Esophagus squamous epithelium (tissue), 4 donors: ENCODE data around the gene CNST.

ENCODE experiments used
- POLR2A ChIP-seq, 4 donors: fragments of 450-650 bp; IDR thresholded peaks; one replicate each; pipeline ENCODE4 v1.6.1; 2017; ENCODE audit warnings: antibody characterized with exemption in 4 of 4, mild to moderate bottlenecking in 4 of 4, moderate library complexity in 3 of 4
- TF ChIP-seq, protein P1 (sequence below), 6 experiments: fragments of 450-650 bp in 4 of 6; fragments of 200-600 bp in 2 of 6; sonication (generic) in 2 of 6; IDR thresholded peaks; one replicate each; pipeline ENCODE4 v1.5.1; 2016 to 2019; ENCODE audit warnings: antibody characterized with exemption in 6 of 6, mild to moderate bottlenecking in 4 of 6, moderate library complexity in 4 of 6

DNA sequence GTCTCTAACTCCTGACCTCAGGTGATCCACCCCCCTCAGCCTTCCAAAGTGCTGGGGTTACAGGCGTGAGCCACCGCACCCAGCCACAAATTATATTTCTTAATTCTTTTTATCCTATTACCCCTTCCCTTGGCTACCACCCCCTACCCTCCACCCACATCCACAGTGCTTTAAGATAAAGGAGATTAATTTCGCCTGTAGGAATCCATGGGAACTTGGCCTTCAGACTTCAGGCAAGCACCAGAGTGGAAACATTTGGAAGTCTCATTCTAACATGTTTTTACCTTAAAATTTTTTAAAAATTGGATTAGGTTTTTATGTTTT is 10.4 kb downstream of the CNST start:
- TF ChIP-seq, protein P1, sequence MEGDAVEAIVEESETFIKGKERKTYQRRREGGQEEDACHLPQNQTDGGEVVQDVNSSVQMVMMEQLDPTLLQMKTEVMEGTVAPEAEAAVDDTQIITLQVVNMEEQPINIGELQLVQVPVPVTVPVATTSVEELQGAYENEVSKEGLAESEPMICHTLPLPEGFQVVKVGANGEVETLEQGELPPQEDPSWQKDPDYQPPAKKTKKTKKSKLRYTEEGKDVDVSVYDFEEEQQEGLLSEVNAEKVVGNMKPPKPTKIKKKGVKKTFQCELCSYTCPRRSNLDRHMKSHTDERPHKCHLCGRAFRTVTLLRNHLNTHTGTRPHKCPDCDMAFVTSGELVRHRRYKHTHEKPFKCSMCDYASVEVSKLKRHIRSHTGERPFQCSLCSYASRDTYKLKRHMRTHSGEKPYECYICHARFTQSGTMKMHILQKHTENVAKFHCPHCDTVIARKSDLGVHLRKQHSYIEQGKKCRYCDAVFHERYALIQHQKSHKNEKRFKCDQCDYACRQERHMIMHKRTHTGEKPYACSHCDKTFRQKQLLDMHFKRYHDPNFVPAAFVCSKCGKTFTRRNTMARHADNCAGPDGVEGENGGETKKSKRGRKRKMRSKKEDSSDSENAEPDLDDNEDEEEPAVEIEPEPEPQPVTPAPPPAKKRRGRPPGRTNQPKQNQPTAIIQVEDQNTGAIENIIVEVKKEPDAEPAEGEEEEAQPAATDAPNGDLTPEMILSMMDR (IDR thresholded peaks at IDR 0.05): no peak
- no peak for TF ChIP-seq POLR2A (IDR thresholded peaks at IDR 0.05)
